ENCODE data around the gene PDE4D.

PDE4D gene

DNA sequence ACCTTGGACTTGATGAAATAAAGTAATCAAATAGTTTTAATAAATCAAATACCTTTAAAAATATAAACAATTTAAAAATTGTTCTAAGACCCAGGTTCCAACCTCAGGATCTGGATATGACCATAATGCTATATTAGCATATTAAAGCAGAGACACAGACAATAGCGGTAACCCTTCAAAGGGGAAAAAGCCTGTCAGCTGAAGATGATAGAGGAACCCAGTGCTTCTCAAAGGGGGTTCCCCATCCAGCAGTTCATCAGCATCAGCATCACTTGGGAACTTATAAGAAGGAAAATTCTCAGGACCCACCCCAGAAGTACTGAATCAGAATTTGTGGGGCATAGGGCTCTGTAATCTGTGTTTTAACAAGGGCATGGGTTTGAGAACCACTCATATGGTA is 791.1 kb downstream of the PDE4D start:
- Histone ChIP-seq H3K4me3 (ENCODE audit: low read depth in 1 of 2, low read length in 2 of 2) (no peak overlapping the region), H3K27ac (ENCODE audit: low read depth, low read length) (no peak overlapping the region), H3K9me3 (ENCODE audit: low read length) (no peaks in the 10 kb centered on the region), H3K4me1 (ENCODE audit: insufficient read depth, low read length) (peaks cover 30% of the 10 kb centered on the region), H3K9ac (ENCODE audit: low read length) (no peak overlapping the region), H3K27me3 (ENCODE audit: control insufficient read depth in 1 of 2, insufficient read depth in 2 of 2, low read length in 2 of 2) (no peaks in the 10 kb centered on the region), H3K36me3 (ENCODE audit: insufficient read depth, low read length) (no peaks in the 10 kb centered on the region)

DNA sequence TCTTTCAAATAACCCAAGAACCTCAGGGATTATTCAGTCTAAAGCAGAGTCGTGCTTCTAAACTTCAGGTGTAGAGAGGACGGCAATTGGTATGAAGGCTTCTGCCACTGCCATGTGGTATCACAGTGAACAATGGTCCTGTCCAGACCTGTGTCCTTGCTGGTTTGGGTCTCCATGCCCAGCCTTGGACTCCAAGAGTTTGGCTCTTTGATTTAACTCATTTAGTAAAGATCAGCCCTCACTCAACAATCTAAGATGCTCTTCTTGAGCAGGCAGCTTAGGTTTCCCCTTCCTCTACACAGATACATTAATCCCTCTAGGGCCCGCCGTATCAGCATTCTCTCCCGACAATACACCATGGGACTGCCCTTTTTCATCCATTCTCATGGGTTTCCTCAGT is 792.7 kb downstream of the PDE4D start:
- no peak overlapping the region for H3K27ac ChIP-seq (ENCODE audit: low read depth, low read length)
- no peaks in the 10 kb centered on the region for H3K9me3 ChIP-seq (ENCODE audit: low read length)
- no peak overlapping the region for H3K4me3 ChIP-seq (ENCODE audit: low read depth in 1 of 2, low read length in 2 of 2)
- H3K9ac ChIP-seq (ENCODE audit: low read length), result no peak overlapping the region
- peaks cover 41% of the 10 kb centered on the region for H3K4me1 ChIP-seq (ENCODE audit: insufficient read depth, low read length)
- H3K27me3 ChIP-seq (ENCODE audit: control insufficient read depth in 1 of 2, insufficient read depth in 2 of 2, low read length in 2 of 2), result no peaks in the 10 kb centered on the region
- no peaks in the 10 kb centered on the region for H3K36me3 ChIP-seq (ENCODE audit: insufficient read depth, low read length)

DNA sequence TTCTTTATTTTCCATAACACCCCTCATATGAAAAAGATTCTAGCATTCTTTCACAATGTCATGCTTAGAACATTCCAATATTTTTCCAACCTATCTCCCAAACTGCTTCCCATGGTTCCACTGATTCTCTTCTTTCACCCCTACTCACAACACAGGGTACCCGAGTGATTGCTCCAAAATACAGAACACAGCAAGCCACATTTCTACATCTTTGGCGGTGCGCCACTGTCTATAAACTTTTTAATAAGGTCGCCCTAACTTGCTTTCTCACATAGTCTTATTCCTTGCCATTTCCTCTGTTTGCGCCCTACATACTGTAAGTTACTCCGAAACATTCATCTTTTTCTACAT is 793.6 kb downstream of the PDE4D start:
- Histone ChIP-seq H3K4me1 (ENCODE audit: insufficient read depth, low read length) (peaks cover 40% of the 10 kb centered on the region), H3K27me3 (ENCODE audit: control insufficient read depth in 1 of 2, insufficient read depth in 2 of 2, low read length in 2 of 2) (no peaks in the 10 kb centered on the region), H3K27ac (ENCODE audit: low read depth, low read length) (no peak overlapping the region)

DNA sequence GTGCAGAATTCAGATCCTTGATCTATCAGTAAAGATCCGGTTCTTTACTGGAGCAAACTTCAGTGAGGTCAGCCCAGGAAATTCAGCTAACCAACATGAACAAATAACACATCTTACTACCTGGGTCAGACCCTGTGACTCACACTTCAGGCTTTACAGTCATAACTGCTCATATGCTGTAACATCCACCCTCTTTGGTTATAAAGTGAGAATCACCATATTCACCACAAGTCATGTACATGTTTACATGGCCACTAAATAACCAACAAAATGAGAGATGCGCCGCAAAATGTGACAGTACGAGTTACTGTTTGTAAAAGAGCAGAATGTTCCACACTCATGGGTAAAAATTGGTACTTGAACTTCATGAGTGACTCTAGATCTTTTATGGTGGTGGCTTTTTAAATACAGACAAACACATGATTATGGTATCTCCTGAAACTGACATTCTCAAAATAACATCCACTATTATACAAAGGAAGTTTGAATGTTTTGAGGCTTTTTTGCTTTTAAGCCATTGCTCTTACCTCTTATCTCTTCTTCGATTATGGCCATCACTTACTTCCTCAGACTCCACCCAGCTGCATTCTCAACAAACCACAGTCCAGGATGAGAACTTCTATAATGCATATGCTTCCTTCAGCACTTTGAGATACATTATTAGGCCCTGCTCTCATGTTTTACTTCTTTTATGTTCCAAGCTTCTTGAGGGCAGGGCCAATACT is 794.1 kb downstream of the PDE4D start:
- Histone ChIP-seq H3K4me3 (ENCODE audit: low read depth in 1 of 2, low read length in 2 of 2) (no peak overlapping the region), H3K9ac (ENCODE audit: low read length) (no peak overlapping the region), H3K27me3 (ENCODE audit: control insufficient read depth in 1 of 2, insufficient read depth in 2 of 2, low read length in 2 of 2) (no peaks in the 10 kb centered on the region), H3K36me3 (ENCODE audit: insufficient read depth, low read length) (no peaks in the 10 kb centered on the region), H3K4me1 (ENCODE audit: insufficient read depth, low read length) (peaks cover 40% of the 10 kb centered on the region), H3K27ac (ENCODE audit: low read depth, low read length) (peak overlapping the region; percentile 7), H3K9me3 (ENCODE audit: low read length) (no peaks in the 10 kb centered on the region)

More for the DNA sequence above, 793.6 kb downstream of the PDE4D start:
- no peaks in the 10 kb centered on the region for H3K36me3 ChIP-seq (ENCODE audit: insufficient read depth, low read length)
- H3K4me3 ChIP-seq (ENCODE audit: low read depth in 1 of 2, low read length in 2 of 2), result no peak overlapping the region
- H3K9me3 ChIP-seq (ENCODE audit: low read length), result no peaks in the 10 kb centered on the region
- H3K9ac ChIP-seq (ENCODE audit: low read length), result no peak overlapping the region

DNA sequence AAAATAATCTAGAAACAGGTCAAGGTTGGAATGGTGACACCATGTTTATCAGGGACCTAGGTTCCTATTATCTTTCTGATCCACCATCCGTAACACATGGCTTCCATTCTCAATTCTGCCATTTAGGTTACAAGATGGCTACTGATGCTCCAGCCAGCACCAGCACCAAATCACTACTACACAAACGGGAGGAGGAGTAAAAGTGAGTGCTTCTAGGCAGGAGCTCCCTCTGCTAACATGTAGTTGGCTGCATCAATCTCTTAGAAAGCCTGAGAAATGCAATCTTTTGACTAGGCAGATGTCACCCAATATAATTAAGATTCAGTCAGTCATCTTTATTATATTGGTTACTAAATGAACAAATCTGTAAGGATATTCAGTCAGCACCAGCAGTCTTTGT is 794.8 kb downstream of the PDE4D start:
- no peaks in the 10 kb centered on the region for H3K9me3 ChIP-seq (ENCODE audit: low read length)
- H3K36me3 ChIP-seq (ENCODE audit: insufficient read depth, low read length), result no peaks in the 10 kb centered on the region
- peaks cover 37% of the 10 kb centered on the region for H3K4me1 ChIP-seq (ENCODE audit: insufficient read depth, low read length)
- no peak overlapping the region for H3K9ac ChIP-seq (ENCODE audit: low read length)
- no peak overlapping the region for H3K27ac ChIP-seq (ENCODE audit: low read depth, low read length)
- H3K27me3 ChIP-seq (ENCODE audit: control insufficient read depth in 1 of 2, insufficient read depth in 2 of 2, low read length in 2 of 2), result no peaks in the 10 kb centered on the region
- no peak overlapping the region for H3K4me3 ChIP-seq (ENCODE audit: low read depth in 1 of 2, low read length in 2 of 2)

DNA sequence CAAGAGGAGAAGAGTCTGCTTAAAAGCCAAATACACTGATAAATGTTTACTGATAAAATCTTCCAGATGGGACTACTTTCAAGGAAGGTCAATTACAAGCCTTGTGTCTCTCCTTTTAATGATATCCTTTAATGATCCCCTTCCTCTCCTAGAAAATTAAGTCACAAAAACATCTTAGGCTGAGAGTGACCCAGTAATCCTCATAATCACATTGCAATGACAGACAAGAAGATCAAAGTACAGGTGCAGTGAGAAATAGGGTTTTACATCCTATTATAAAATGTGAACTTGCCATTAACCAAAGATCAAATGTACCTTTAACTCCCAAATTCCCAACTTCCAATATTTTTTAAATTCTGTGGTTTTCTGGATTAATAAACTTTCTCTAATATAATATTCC is 795.8 kb downstream of the PDE4D start:
- no peaks in the 10 kb centered on the region for H3K9me3 ChIP-seq (ENCODE audit: low read length)
- H3K27ac ChIP-seq (ENCODE audit: low read depth, low read length), result peak overlapping the region; percentile 37
- no peak overlapping the region for H3K9ac ChIP-seq (ENCODE audit: low read length)
- H3K4me3 ChIP-seq (ENCODE audit: low read depth in 1 of 2, low read length in 2 of 2), result no peak overlapping the region
- peaks cover 36% of the 10 kb centered on the region for H3K4me1 ChIP-seq (ENCODE audit: insufficient read depth, low read length)
- H3K27me3 ChIP-seq (ENCODE audit: control insufficient read depth in 1 of 2, insufficient read depth in 2 of 2, low read length in 2 of 2), result no peaks in the 10 kb centered on the region
- no peaks in the 10 kb centered on the region for H3K36me3 ChIP-seq (ENCODE audit: insufficient read depth, low read length)

DNA sequence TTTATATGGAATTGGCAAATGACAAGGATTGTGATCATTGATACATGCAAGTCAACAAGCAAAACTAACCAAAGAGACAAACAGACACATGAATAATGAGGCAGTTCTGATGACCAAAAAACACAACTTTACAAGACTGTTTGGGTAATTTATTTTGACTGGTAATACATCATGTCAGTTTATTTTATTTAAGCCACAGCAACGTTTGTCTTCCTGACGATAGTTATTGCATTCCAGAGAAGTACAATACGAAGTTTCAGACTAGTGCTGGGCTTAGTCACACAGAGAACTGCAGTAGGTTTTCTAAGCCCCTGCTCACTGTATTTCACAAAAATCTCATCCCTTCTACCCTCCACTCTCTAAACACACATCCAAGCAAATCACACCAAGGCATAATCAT is 796.4 kb downstream of the PDE4D start:
- no peaks in the 10 kb centered on the region for H3K9me3 ChIP-seq (ENCODE audit: low read length)
- no peak overlapping the region for H3K4me3 ChIP-seq (ENCODE audit: low read depth in 1 of 2, low read length in 2 of 2)
- H3K9ac ChIP-seq (ENCODE audit: low read length), result no peak overlapping the region
- H3K27ac ChIP-seq (ENCODE audit: low read depth, low read length), result peak overlapping the region; percentile 37
- no peaks in the 10 kb centered on the region for H3K36me3 ChIP-seq (ENCODE audit: insufficient read depth, low read length)
- peaks cover 36% of the 10 kb centered on the region for H3K4me1 ChIP-seq (ENCODE audit: insufficient read depth, low read length)
- H3K27me3 ChIP-seq (ENCODE audit: control insufficient read depth in 1 of 2, insufficient read depth in 2 of 2, low read length in 2 of 2), result no peaks in the 10 kb centered on the region

DNA sequence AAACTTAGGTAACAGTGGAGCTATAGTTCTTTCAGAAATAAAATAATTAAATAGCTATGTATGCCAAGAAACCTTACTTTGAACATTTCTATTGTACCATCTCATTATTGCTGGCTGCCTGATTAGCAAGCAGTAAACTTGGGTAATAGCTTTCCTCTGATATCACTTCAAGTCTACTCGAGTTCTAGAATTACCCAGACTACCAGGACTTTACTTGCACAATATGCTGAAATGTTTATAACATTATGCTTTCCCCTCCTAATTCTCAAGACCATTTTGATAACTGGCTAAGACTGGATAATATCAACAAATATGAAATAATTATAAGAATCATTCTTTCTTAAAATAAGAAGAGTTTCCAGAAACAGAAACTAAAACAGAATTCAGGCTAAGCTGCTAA is 798.0 kb downstream of the PDE4D start:
- Histone ChIP-seq H3K9ac (ENCODE audit: low read length) (no peak overlapping the region), H3K36me3 (ENCODE audit: insufficient read depth, low read length) (no peaks in the 10 kb centered on the region), H3K4me1 (ENCODE audit: insufficient read depth, low read length) (peaks cover 45% of the 10 kb centered on the region), H3K9me3 (ENCODE audit: low read length) (no peaks in the 10 kb centered on the region), H3K27ac (ENCODE audit: low read depth, low read length) (no peak overlapping the region), H3K4me3 (ENCODE audit: low read depth in 1 of 2, low read length in 2 of 2) (no peak overlapping the region), H3K27me3 (ENCODE audit: control insufficient read depth in 1 of 2, insufficient read depth in 2 of 2, low read length in 2 of 2) (no peaks in the 10 kb centered on the region)

DNA sequence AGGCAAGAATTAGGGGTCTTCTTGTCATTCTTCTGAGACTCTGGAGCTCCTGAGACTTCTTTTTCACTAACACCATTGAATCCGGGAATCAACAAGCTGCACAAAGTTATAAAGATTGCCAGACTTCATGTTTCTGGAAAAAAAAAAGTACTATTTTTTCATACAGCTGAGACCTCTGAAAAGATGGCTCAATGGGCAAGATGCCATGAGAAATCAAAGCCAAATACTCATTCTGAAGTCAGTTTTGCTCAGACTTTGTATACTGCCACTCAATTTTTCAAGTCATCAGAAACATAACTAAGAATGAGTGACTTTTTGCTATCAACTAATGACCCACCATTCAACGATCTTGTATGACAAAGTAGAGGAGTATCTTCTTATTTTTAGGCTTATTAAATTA is 798.7 kb downstream of the PDE4D start:
- H3K36me3 ChIP-seq (ENCODE audit: insufficient read depth, low read length), result no peaks in the 10 kb centered on the region
- H3K4me3 ChIP-seq (ENCODE audit: low read depth in 1 of 2, low read length in 2 of 2), result no peak overlapping the region
- H3K9me3 ChIP-seq (ENCODE audit: low read length), result no peaks in the 10 kb centered on the region
- H3K4me1 ChIP-seq (ENCODE audit: insufficient read depth, low read length), result peaks cover 42% of the 10 kb centered on the region
- peak overlapping the region; percentile 37 for H3K27ac ChIP-seq (ENCODE audit: low read depth, low read length)
- H3K27me3 ChIP-seq (ENCODE audit: control insufficient read depth in 1 of 2, insufficient read depth in 2 of 2, low read length in 2 of 2), result no peaks in the 10 kb centered on the region
- no peak overlapping the region for H3K9ac ChIP-seq (ENCODE audit: low read length)

DNA sequence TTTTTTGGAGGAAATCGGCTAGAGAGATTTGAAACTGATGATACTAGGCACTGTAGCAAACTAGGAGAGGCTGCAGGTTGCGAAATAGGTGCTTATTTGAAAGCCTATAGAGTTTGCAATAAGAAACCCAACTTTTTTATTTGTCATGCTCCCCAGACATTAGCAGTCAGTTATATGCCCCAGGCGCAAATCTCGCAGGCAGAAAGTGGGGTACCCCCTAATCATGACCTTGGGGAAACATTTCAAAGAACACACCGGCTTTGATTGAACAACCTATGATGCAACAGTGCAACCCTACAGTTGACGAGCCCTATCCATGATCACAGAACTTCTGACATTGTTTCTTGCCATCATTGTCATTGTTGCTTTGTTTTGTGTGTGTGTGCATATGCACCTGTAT is 800.2 kb downstream of the PDE4D start:
- Histone ChIP-seq H3K4me1 (ENCODE audit: insufficient read depth, low read length) (peaks cover 42% of the 10 kb centered on the region), H3K36me3 (ENCODE audit: insufficient read depth, low read length) (no peaks in the 10 kb centered on the region), H3K27ac (ENCODE audit: low read depth, low read length) (no peak overlapping the region), H3K4me3 (ENCODE audit: low read depth in 1 of 2, low read length in 2 of 2) (peak overlapping the region in 1 of 2 donors; percentile 16), H3K9me3 (ENCODE audit: low read length) (no peaks in the 10 kb centered on the region), H3K9ac (ENCODE audit: low read length) (no peak overlapping the region), H3K27me3 (ENCODE audit: control insufficient read depth in 1 of 2, insufficient read depth in 2 of 2, low read length in 2 of 2) (no peaks in the 10 kb centered on the region)

DNA sequence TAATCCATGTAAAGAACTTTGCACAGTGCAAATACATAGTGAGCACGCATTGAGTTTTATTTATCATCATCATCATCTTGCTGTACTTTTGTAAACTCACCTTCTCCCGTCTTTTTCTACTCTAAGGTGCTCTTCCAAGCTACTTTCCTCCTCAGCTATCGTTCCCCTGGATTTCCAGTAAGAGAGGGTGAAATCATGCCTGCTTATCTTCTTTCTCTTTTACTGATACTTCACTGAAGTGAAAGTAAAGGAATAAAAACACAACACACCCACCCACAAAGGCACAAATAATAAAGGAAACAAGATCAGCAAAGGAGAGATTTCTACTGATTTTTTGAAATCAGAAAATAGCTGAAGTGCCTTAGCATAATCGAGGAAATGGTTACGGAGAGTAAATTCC is 800.8 kb downstream of the PDE4D start:
- peaks cover 41% of the 10 kb centered on the region for H3K4me1 ChIP-seq (ENCODE audit: insufficient read depth, low read length)

DNA sequence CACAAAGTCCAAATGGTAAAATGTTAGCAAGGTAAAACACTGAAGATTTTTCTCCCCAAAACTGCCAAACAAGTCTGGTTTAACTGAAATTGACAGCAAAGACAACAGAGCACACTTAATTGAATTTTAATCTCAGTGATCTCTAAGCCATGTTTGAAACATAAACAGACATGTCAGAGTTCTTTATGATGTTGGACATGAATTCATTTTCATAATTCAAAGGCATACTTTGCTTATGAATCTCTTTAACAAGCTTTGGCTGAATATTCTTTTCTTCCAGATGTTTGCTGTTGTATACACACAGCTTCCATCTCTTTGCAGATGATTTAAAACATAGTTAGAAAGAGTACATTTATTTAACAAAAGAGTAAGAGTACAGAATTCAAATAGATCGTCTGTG is 801.6 kb downstream of the PDE4D start:
- Histone ChIP-seq H3K27me3 (ENCODE audit: control insufficient read depth in 1 of 2, insufficient read depth in 2 of 2, low read length in 2 of 2) (no peaks in the 10 kb centered on the region), H3K27ac (ENCODE audit: low read depth, low read length) (no peak overlapping the region), H3K9ac (ENCODE audit: low read length) (no peak overlapping the region), H3K9me3 (ENCODE audit: low read length) (no peaks in the 10 kb centered on the region), H3K4me3 (ENCODE audit: low read depth in 1 of 2, low read length in 2 of 2) (no peak overlapping the region), H3K4me1 (ENCODE audit: insufficient read depth, low read length) (peaks cover 34% of the 10 kb centered on the region), H3K36me3 (ENCODE audit: insufficient read depth, low read length) (no peaks in the 10 kb centered on the region)

More for the DNA sequence above, 800.8 kb downstream of the PDE4D start:
- Histone ChIP-seq H3K9ac (ENCODE audit: low read length) (no peak overlapping the region), H3K4me3 (ENCODE audit: low read depth in 1 of 2, low read length in 2 of 2) (peak overlapping the region in 1 of 2 donors; percentile 16), H3K9me3 (ENCODE audit: low read length) (no peaks in the 10 kb centered on the region), H3K36me3 (ENCODE audit: insufficient read depth, low read length) (no peaks in the 10 kb centered on the region), H3K27me3 (ENCODE audit: control insufficient read depth in 1 of 2, insufficient read depth in 2 of 2, low read length in 2 of 2) (no peaks in the 10 kb centered on the region), H3K27ac (ENCODE audit: low read depth, low read length) (peak overlapping the region; percentile 41)

Measured in muscle layer of colon (tissue), 2 donors.